ENCODE measurements around the gene TPD52L1. TPM values are rescaled to one million over a fixed set of nuclear protein-coding genes. Genes with fewer than 3 reads are reported as not detected.

Gene TPD52L1
- total and polyA plus RNA-seq, 2 donors (not counting 1 experiment from before 2014, with no cell fraction given): not detected

DNA sequence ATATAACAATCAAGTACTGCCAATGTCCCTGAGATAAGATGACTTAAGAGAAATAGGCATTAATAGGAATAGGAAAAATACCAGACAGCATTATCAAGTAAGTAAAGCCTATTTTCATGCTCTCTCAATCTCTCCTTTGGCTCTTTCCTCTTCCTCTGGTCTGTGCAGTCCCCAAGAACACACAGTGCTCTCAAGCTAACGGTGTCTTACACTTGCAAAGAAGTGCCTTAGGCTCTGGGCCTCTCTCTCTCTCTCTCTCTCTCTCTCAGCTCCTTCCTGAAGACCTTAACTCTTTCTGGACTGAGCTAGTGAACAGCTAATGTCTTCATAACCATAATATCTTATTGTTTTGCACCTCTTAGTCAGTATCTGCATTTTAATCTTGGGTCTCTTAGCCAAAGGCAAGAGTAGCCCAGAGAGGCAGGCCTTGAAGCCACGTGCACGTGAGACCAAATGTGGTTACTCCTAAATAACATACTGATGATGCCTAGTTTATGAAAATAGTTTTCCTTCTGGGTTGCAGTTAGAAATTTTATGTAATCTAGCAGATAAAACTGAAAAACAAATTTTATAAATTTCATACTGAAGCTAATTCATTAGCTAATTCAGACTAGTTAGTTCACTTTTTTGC lies 70.8 kb downstream of the TPD52L1 start:
- H3K27me3 ChIP-seq (replicated peaks in 1 of 4; ENCODE audit: control extremely low read depth in 1 of 4, control insufficient read depth in 3 of 4, insufficient read depth in 4 of 4, low read length in 3 of 4): peaks cover 0 to 6% (median 0%) of the 10 kb centered on the region in 4 experiments
- H3K9ac ChIP-seq (ENCODE audit: low read length): no peak overlapping the region
- H4K20me1 ChIP-seq (ENCODE audit: control insufficient read depth, insufficient read depth, low read length, poor library complexity, severe bottlenecking): no peaks in the 10 kb centered on the region
- Mint-ChIP-seq H3K27ac (no peak overlapping the region), H3K4me1 (no peaks in the 10 kb centered on the region), H3K9me3 (ENCODE audit: insufficient read depth) (no peaks in the 10 kb centered on the region), H3K4me3 (no peak overlapping the region), H3K27me3 (no peaks in the 10 kb centered on the region)
- CTCF ChIA-PET: no interaction called here
- H3K36me3 ChIP-seq (replicated peaks in 1 of 2; ENCODE audit: control extremely low read depth in 1 of 2, control insufficient read depth in 1 of 2, extremely low read depth in 1 of 2, insufficient read depth in 2 of 2, low read length in 1 of 2): no peaks in the 10 kb centered on the region
- POLR2A ChIA-PET: no interaction called here
- H3K4me1 ChIP-seq (ENCODE audit: control insufficient read depth in 2 of 2, insufficient read depth in 2 of 2, low read length in 2 of 2): no peaks in the 10 kb centered on the region
- TF ChIP-seq, protein P1, sequence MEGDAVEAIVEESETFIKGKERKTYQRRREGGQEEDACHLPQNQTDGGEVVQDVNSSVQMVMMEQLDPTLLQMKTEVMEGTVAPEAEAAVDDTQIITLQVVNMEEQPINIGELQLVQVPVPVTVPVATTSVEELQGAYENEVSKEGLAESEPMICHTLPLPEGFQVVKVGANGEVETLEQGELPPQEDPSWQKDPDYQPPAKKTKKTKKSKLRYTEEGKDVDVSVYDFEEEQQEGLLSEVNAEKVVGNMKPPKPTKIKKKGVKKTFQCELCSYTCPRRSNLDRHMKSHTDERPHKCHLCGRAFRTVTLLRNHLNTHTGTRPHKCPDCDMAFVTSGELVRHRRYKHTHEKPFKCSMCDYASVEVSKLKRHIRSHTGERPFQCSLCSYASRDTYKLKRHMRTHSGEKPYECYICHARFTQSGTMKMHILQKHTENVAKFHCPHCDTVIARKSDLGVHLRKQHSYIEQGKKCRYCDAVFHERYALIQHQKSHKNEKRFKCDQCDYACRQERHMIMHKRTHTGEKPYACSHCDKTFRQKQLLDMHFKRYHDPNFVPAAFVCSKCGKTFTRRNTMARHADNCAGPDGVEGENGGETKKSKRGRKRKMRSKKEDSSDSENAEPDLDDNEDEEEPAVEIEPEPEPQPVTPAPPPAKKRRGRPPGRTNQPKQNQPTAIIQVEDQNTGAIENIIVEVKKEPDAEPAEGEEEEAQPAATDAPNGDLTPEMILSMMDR (IDR thresholded peaks at IDR 0.05): no peak
- no peak for TF ChIP-seq EZH2 (IDR thresholded peaks at IDR 0.05; ENCODE audit: borderline replicate concordance, insufficient read depth, low read depth, low read length, poor library complexity, severe bottlenecking)
- no peak overlapping the region for H3K4me3 ChIP-seq (ENCODE audit: control extremely low read depth in 1 of 5, extremely low read depth in 1 of 5, insufficient read depth in 1 of 5, low read depth in 2 of 5, low read length in 4 of 5)
- H3K9me3 ChIP-seq (ENCODE audit: control extremely low read depth in 1 of 3, control insufficient read depth in 2 of 3, insufficient read depth in 1 of 3, low read length in 2 of 3): no peaks in the 10 kb centered on the region
- ATAC-seq (ENCODE audit: low read depth): no peak
- 25% methylated on average over 1 of the region's 3 CpGs for WGBS (ENCODE audit: insufficient coverage)
- intact Hi-C loops (cut with micrococcal nuclease): no loop called here
- no peak overlapping the region for H3K4me2 ChIP-seq (replicated peaks; ENCODE audit: low read depth, low read length, poor library complexity, severe bottlenecking)
- no peak for DNase-seq
- no peaks in the 10 kb centered on the region for H3K79me2 ChIP-seq (ENCODE audit: control insufficient read depth, insufficient read depth, low read length)
- no peak overlapping the region for H3K27ac ChIP-seq (ENCODE audit: low read length in 2 of 2)
- no peak overlapping the region for H2AFZ ChIP-seq (ENCODE audit: insufficient read depth, low read depth, low read length, poor library complexity, severe bottlenecking)

DNA sequence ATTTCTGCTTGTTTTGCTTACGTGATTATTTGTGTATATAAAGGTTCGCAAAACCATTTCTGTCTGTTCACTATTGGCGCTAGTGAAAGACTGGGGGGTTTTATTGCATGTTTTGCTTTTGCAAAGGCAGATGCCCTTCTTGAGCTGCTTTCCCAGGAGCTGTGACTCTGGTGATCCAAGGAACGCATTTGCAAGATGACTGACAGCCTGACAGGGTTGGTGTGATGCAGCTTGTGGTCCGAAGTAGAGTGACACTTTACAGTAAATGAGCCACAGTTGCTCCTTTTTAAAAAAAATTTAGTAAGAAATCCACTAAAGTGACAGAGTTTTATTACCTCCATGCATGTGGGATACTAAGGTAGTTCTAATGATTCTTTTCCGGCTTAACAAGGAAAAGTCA lies 73.7 kb downstream of the TPD52L1 start:
- H3K4me3 ChIP-seq (ENCODE audit: control extremely low read depth in 1 of 5, extremely low read depth in 1 of 5, insufficient read depth in 1 of 5, low read depth in 2 of 5, low read length in 4 of 5): no peak overlapping the region
- DNase-seq (no peak), ATAC-seq (ENCODE audit: low read depth) (no peak)
- no peaks in the 10 kb centered on the region for H3K9me3 ChIP-seq (ENCODE audit: control extremely low read depth in 1 of 3, control insufficient read depth in 2 of 3, insufficient read depth in 1 of 3, low read length in 2 of 3)
- Mint-ChIP-seq H3K27me3 (no peaks in the 10 kb centered on the region), H3K27ac (no peak overlapping the region), H3K4me1 (no peaks in the 10 kb centered on the region), H3K9me3 (ENCODE audit: insufficient read depth) (no peaks in the 10 kb centered on the region), H3K4me3 (no peak overlapping the region)
- POLR2A ChIA-PET: no interaction called here
- CTCF ChIA-PET: no interaction called here
- TF ChIP-seq, protein P1 (IDR thresholded peaks at IDR 0.05): no peak
- no peak for TF ChIP-seq EZH2 (IDR thresholded peaks at IDR 0.05; ENCODE audit: borderline replicate concordance, insufficient read depth, low read depth, low read length, poor library complexity, severe bottlenecking)
- H3K27ac ChIP-seq (ENCODE audit: low read length in 2 of 2): no peak overlapping the region
- no peaks in the 10 kb centered on the region for H4K20me1 ChIP-seq (ENCODE audit: control insufficient read depth, insufficient read depth, low read length, poor library complexity, severe bottlenecking)
- no peak overlapping the region for H3K4me2 ChIP-seq (replicated peaks; ENCODE audit: low read depth, low read length, poor library complexity, severe bottlenecking)
- intact Hi-C loops (cut with micrococcal nuclease): no loop called here
- no peaks in the 10 kb centered on the region for H3K4me1 ChIP-seq (ENCODE audit: control insufficient read depth in 2 of 2, insufficient read depth in 2 of 2, low read length in 2 of 2)
- H2AFZ ChIP-seq (ENCODE audit: insufficient read depth, low read depth, low read length, poor library complexity, severe bottlenecking): no peak overlapping the region
- H3K36me3 ChIP-seq (replicated peaks in 1 of 2; ENCODE audit: control extremely low read depth in 1 of 2, control insufficient read depth in 1 of 2, extremely low read depth in 1 of 2, insufficient read depth in 2 of 2, low read length in 1 of 2): no peaks in the 10 kb centered on the region
- 100% methylated on average over 4 of the region's 6 CpGs for WGBS (ENCODE audit: insufficient coverage)
- H3K27me3 ChIP-seq (replicated peaks in 1 of 4; ENCODE audit: control extremely low read depth in 1 of 4, control insufficient read depth in 3 of 4, insufficient read depth in 4 of 4, low read length in 3 of 4): peaks cover 0 to 6% (median 0%) of the 10 kb centered on the region in 4 experiments
- H3K79me2 ChIP-seq (ENCODE audit: control insufficient read depth, insufficient read depth, low read length): no peaks in the 10 kb centered on the region
- no peak overlapping the region for H3K9ac ChIP-seq (ENCODE audit: low read length)
